NCI-H69 (cell line): Measurements from ENCODE around the gene PDE4D.

ENCODE experiments used
- DNase-seq: peaks from one replicate; lab custom pipeline; 2025; lab: John Stamatoyannopoulos, UW

Gene PDE4D

DNA sequence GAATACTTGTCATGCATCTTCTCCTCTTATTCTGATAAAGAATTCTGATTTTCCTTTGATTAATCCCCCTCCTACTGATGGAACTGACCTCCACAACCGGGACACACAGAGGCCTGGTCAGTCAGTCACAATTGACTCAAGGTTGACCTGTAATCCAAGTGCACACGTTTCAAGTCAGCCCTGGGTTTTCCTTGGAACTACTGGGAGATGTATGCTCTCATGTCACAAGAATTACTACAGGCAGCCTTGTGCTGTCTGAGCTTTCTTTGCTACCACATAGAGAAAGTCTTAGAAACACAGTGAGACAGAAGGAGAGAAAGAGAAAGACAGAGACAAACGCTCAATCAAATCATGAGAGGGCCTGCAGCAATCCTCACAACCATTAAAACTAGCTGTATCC lies 345.8 kb downstream of the PDE4D start:
- peak; percentile 39 for DNase-seq

DNA sequence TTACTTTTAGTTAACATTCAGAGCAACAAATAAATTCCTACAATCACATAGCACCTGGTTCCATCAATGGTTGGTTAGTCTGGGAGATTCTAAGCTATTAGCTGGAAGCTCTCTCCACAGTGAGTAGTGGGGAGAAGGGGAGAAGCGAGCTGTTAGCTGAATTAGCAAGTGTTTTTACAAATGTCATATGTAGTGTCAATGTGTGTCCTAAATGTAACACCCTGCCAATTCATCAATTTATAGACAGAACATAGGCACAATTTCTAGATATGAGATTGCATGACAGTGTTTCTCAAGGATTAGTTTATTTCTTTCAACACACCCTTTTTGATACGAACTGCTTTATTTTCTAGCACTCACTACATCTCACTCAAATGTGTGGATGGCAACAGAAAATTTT lies 349.0 kb downstream of the PDE4D start:
- DNase-seq: peak; percentile 35

DNA sequence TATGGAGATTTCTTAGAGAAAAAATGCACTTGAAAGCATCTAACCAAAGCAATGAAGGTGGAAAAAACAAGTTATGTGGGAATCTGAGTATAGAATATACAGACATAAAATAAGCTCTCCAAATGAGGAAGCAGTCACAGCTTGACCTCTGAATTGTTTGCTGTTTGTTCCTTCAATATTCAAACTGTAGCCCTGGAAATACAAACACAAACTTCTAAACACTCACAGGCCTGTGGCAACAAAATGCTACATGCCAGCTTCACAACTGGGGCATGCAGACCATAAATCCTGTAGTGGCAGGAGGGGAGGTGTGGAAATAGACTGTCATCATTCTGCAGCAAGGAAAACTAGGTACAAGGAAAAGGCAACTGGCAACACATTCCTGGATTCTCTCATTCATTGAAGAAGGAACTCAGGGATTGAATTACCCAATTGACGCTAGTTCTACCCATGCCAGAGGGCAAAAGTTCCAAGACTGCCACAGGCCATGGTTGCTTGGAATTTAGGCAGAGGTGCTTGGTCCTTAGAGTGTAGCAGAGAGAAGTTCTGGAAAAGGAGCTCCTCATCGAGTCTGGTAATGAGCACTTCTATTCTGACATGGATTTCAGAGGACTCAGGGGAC lies 349.6 kb downstream of the PDE4D start:
- peak; percentile 80 for DNase-seq

DNA sequence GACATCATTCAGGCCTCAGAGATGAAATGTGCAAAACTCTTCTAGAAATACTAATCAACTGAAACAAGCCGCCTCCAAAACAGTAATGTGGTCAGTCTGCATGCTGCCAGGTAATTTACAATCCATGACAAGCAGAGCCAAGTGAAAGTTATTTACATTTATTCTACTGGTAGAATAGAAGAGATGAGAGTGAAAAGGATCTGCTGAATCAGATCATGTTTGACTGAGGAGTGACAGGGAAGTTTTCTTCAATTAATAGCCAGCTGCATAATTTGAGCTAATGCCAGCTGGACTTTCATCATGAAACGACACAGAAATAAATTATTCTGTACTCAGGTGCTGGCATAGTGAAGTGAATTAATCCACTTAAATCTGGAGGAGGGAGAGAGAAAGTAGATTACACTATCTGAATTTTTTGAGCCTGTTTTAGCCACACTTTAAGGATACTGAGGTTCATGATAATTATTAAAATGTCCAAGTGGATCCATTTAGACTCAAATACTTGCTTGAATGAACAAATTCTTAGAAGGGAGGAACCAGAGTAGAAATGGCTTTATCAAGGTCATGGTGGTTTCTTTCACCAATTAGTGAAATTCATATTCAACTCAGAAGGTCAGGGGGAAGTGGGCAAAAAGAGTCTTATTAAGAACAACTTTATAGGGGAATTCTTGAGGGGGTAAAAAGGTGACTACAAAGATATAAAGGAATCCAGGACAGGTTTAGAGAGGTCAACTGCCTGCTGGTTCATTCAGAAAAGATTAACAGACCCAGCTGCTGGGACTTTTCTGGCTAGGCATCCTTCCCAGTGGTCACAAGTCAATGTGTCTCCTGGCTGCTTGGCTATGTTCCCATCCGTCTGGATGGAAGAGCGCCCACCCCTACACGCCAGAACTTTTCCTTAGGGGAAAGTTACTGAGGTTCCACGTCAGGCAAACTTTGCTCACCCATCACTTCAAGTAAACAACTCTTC lies 350.4 kb downstream of the PDE4D start:
- peak; percentile 92 for DNase-seq

DNA sequence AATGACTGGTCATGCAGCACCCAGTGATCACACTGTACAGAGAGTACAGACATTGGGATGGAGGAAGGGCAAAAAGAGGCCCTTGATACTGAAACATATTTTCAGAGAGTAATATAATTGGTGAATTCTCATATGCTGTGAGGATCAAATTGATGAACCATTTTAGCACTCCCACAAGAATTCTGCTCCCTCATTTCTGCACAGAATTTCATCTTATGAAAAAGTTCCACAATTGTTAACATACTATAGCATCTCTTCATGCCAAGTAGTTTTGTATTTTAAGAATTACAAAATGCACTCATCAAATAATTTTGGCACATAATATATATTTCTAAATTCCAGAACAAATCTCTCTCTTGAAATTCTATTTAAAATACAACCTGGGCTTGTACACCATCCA lies 351.2 kb downstream of the PDE4D start:
- DNase-seq: no peak

DNA sequence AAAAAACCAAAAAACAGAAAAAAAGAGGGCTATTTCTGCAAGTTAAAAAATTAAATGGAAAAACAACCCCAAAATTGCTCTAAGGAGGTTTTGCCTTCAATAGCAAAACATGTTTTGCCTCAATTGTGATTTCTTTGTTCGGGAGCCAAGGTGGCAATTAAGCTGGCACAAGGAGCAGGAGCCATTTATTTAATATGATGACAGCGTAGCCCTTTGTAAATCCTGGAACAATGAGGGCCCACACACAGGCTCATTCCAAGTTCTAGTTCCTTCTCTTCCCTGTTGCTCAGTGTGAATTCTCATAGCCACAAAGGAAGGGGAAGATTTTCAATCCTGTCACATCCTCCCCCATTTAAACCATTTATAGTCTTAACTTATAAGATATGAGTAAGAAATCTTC lies 353.2 kb downstream of the PDE4D start:
- peak; percentile 97 for DNase-seq

DNA sequence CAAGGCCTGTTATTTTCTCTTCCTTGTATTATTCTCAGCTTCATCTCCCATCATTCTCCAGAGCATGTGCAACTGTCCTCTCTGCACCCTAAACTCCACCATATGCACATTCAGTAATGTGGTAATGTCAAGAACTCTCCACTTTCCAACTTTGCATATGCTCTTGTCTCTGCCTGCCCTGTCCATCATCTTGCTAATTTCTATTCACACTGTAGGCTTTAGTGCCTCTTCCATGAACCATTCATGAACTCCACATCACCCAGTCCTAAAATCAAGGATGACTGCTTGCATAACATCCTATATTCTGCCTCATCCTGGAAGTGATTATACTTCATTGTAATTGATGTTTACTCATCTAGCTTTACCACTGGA lies 354.8 kb downstream of the PDE4D start:
- peak; percentile 91 for DNase-seq

DNA sequence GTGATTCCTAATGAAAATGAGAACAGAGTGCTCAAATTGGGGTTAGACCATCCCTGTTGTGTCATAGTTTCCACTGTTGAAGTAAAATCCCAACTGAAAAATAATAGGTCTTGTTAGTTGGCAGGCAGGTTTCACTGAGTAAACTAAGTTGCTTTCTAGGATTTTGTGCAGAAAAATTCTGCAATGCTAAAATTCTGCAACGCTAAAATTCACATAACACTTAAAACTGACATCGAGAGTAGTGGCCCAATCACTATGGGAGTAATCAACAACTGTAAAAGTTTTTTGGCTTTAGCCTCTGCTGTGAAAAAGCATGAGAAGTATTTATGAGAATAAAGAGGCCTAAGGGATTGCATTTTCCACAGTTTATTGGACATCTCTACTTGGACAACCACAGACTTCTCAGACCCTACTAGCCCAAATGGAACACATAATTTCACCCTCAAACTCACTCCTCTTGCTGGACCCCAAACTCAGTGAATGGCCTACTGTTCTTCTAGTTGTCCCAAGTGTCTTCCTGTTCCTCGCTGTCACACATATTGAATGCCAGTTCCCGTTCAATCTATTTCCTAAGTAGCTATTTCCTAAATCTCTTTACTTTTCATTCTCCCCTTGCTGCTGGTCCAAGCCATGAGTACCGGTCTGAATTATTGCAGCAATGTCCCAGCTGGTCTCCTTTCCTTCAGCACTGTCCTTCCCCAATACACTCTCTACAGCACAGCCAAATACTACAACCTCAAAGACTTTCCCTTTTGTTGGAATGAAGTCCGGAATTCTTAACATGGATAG lies 355.4 kb downstream of the PDE4D start:
- DNase-seq: no peak

DNA sequence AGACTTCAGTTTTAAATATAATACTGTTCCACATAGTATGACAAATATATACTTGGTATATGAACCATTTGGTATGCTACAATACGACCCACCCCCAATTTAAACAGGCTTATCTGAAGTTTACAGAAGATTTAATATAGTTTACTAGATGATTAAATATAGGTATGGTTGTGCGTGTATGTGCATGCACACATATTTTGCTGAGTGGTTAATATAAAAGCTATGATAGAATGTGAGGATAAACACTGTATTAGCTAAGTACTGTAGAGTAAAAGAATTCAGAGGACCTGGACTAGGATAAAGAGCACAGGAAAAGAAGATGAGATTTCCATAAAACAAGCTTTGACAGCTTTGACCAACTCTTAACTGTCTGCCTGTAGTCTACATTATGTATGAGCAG lies 356.7 kb downstream of the PDE4D start:
- no peak for DNase-seq

DNA sequence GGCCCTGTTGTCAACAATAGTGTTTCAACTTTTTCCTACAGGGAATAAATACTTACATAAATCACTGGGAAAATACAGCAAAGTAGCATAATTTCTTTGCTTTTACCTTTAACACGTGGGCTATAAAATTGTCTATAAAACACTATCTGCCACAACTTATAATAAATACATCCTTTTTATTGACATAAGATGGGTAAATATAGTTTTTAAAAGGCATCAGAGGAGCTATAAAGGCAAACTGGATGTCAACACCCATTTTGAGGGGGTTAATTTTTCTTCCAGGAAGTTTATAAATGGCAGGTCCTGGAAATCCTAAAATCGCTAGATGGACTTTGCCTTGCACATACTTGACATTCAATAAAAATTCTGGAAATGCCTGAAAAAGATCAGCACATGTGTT lies 358.0 kb downstream of the PDE4D start:
- DNase-seq: no peak

DNA sequence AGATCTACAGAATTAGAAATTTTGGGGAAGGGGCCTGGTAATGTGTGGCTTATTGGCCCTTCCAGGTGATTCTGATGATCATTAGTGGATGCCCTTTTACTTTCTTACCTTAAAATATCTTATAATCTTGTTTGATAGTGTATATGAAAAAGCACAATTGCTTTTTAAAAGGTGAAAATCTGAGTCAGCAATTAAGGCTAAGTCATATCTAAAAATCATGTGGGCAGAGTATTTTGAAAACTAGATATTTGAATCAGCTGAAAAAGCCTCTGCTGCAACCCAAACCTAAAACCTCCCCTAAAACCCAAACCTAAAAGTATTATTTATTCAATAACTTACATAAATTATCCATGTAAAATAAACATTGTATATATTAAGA lies 359.8 kb downstream of the PDE4D start:
- DNase-seq: no peak

DNA sequence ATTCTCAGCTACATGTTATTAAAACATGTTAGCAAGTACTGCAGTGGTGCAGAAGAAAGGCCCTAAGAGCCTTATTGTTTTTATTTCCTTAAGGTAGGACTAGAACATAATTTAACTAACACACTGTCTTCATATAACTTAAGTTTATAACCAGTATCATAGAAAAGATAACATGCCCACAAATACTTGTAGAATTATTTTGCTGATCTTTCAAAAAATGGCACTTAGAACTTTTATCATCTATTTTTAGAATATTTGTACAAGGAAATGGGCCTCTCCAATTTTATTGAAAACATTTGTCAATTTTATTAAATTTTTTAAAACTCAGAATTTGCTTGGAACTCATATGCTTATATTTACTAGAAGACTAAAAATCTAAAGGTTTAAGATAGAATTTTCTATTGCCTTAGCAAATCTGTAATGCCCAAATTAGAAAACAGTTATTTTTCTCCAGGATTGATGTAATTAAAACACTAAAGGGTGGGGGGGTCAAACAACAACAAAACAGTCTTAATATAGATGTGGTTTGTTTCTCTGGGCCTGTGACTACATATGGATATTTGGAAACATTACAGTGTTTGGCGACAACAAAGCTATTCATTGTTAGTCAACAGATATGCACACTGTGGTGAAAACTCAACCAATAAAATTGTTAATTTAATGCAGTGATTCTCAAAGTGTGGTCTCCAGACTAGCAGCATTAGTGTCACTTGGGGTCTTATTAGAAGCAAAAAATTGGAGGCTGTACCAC lies 360.4 kb downstream of the PDE4D start:
- no peak for DNase-seq

DNA sequence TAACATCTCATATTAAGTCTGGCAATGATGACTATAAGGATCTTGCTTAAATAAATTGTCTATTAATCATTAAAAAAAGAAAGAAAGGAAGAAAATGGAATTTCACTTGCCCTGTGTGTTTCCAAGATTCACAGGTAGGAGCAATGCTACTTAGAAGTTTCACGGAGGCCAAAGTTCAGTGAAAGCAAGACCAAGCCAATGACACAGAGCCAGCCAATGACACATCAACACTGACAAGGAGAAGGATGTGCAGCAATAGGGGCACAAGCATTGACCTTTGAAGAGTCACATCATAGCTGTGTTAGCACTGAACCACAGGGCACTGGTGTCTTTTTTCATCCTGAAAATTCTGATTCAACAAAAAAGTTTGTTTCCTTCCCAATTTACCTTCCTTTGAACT lies 364.3 kb downstream of the PDE4D start:
- no peak for DNase-seq

DNA sequence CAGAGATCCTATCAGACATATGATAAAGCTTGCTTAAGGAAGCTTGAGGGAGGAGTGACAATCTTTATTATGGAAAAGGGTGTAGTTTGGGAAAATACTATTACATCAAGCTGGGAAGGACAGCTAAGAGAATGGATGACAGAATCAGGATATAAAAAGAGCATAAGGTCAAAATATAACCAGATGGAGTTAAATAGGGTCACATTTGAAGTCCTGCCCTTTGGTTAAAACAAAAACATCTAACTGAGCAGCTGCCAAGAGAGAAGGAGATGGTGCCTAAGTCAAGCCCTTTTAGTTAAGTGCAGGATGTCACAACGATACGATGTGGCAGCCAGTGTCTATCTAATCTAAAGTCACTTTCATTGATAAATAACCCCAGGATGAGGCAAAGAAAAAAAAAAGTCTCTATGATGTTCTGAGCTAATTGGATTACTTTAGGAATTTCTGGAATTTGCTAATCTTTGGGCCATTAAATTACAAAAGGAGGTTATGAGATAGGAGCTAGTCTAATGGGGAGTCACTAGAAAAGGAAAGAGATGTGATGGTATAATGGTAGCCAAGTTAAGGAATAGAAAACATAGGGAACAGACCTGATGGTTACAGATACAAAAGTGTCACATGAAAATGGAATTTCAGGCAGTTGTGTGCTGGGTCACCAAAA lies 365.2 kb downstream of the PDE4D start:
- DNase-seq: no peak

DNA sequence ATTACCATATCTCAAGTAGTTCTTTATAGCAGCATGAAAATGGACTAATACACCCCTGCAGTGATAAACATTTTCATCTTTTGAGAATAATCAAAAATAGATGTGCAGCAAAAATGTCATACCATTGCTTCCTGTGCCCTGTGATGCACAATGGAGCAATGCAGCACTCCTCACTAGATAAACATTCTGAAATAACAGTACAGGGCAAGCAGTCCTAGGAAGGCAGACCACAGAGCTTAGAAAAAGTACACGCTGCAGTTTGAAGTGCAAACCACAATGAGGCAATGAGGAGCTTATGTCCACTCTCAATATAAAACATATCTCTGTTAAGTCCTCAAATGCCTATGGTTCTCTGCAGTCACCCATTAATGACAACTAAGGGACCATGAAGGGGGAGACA lies 367.6 kb downstream of the PDE4D start:
- no peak for DNase-seq

DNA sequence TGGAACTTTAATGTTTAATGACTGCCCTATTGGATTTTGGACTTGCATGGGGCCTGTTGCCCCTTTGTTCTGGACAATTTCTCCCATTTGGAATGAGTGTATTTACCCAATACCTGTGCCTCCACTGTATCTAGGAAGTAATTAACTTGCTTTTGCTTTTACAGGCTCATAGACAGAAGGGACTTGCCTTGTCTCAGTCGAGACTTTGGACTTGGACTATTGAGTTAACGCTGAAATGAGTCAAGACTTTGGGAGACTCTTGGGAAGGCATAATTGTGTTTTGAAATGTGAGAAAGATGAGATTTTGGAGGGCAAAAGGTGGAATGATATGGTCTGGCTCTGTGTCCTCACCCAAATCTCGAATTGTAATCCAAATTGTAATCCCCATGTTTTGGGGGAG lies 368.2 kb downstream of the PDE4D start:
- no peak for DNase-seq

DNA sequence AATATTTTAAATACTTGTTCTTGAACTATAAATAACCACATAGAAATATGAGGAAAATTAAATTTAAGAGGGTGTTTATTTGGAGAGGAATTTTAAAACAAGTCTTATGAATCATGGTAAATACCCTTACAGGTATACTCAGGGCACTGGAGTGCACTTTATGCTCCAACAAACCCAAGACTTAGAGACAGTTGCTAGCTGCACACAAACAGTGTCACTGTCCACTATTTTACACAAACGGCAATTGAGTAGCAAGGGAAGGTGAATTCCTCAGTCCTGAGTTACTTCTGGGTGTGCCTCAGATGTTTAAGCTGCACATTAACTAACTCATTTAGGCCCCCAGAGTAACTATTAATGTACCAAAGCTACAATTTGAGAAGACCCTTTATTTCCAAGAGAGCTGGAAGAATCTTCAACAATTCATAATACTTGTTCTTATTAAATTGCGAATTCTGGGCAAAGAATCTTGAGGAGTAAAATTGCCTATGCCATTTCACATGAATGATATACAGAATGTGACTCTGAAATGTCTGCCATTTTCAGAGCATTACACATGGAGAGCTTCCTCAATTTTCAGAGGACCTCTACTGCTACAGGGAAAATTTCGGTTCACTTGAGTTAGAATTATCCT lies 371.2 kb downstream of the PDE4D start:
- no peak for DNase-seq

DNA sequence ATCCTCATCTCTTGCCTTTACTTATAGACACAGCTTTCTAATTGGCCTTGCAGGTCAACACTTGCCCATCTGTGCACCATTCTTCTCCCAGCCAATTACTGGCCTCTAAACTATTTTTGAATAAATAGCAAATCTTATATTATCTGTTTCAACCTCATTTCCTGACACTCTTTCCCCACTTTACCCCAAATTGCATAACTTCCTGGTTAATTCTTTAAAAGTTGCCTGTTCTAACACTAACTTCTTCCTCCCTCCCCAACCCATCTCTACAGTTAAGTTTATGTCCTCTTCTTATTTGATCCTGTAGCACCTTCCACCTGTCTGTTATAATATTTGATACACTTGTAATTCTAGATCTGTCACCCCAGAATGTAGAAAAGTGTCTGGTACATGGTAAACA lies 372.1 kb downstream of the PDE4D start:
- DNase-seq: no peak

DNA sequence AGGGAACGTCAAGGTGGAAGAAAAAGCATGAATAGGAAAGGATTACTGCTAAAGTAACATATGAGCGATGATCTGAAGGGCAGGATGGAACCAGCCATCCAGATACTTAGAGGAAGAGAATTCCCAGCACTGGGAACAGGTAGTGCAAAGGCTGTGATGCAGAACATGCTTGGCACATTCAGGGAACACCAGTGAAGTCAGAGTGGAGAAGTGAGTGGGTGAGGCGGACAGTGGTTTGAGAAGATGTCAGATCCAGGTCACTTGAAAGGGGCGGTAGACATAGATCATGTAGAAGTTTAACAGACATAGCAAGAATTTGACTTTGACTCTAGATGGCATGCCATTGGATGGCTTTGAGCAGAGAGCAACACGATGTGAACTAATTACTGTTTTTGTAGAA lies 374.2 kb downstream of the PDE4D start:
- no peak for DNase-seq

DNA sequence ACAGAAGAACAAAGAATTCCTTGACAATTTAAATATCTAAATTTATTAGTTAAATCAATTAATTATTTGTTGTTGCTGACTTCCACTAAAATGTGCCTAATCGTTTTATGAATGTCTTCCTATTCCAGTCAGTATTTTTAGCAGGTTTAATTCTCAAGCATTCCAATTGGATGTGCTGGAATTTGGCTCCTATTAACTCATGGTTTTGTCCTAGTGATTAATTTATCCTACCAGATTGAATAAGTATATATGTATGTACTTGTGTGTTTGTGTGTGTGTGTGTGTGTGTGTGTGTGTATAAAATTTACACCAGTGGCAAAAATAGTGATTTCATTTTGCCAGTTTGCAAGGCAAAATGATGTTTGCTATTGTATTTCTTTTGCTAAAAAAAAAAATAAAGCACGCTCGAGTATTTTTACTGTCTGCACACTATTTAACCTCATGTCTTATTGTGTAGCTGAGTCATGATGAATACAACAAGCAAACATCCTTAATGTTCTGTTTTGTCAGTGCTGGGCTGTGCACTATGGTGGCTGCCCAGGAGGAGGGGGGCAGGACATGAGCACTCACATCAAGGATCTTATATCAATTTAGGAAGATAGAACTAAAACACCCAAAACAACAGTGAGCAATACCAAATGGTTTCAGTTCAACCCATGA lies 375.5 kb downstream of the PDE4D start:
- no peak for DNase-seq

DNA sequence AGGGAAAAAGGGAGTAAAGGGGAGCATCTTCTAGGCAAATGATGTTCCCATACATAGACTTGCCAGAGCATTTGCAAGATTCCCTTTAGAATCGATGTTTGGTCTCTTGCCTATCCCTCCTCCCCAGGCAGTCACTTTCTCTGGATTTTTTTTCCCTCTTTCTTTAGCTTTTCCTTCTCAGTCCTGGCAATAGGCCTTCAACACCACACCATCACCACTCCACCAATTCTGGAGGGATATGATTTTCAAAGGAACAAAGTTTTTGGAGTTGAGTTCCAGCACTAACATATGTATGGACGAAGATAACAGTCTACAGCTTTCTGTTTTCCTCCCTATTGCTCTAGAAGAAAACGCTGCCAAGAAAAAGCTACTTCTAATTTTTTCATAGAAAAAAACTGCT lies 377.4 kb downstream of the PDE4D start:
- no peak for DNase-seq
